ENCODE measurements around the gene ELAVL4.

The ELAVL4 gene

DNA sequence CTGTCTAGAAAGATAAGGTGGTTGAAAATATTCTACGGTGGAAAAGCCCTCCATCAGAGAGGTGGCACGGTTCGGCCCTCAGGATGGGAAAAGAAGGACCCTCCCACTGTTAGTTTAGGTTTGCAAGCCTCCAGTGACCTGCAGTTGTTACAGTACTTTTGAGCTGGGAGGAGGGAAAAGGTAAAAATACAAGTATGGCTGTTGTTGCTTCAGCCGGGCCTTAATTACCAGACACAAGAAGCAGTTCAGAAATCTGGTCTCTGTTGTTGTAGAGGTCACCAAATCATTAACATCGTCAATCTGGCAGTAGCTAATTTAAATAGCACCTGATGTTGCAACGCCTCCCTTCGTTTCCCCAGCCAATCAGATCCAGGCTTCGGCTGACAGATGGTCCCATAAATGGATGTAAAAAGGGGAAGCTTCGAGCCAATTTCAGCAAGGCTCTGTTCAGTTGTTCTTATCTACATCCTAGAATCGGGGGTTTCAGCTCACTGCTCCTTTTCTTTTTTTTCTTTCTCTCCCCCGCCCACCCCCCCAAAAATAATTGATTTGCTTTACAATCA is at the start of gene ELAVL4:
ELAVL4 (plus strand) TSS at position 424 of the 563 bp plus-strand sequence. CDS start 270 bp downstream, outside the sequence.
- no peak within 1 kb of the TSS for H3K4me3 ChIP-seq (ENCODE audit: control insufficient read depth, low read depth, low read length)
- TF ChIP-seq, protein P1, sequence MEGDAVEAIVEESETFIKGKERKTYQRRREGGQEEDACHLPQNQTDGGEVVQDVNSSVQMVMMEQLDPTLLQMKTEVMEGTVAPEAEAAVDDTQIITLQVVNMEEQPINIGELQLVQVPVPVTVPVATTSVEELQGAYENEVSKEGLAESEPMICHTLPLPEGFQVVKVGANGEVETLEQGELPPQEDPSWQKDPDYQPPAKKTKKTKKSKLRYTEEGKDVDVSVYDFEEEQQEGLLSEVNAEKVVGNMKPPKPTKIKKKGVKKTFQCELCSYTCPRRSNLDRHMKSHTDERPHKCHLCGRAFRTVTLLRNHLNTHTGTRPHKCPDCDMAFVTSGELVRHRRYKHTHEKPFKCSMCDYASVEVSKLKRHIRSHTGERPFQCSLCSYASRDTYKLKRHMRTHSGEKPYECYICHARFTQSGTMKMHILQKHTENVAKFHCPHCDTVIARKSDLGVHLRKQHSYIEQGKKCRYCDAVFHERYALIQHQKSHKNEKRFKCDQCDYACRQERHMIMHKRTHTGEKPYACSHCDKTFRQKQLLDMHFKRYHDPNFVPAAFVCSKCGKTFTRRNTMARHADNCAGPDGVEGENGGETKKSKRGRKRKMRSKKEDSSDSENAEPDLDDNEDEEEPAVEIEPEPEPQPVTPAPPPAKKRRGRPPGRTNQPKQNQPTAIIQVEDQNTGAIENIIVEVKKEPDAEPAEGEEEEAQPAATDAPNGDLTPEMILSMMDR (IDR thresholded peaks at IDR 0.05; ENCODE audit: control insufficient read depth, insufficient read depth, low read depth, low read length, missing control alignments) = no peak
- no peak for DNase-seq (ENCODE audit: low read depth)

DNA sequence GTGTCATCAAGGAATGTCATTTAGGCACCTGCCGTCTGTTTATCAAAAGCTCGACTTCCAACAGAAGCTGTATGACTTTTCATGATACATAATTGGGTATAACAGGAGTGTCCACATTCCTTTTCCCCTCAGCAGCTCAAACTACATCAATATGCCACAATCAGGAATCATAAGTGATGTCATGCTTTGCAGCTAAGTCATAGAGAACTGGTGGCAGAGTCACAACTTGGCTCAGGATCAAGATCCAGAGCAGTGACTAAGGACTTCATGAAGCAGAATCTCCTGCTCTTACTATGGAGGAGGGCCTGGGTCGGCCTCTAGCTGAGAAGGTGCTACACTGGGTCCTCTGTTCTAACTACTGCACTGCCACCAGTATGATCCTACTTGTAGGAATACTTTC is 48.4 kb upstream of the ELAVL4 start:
- H3K4me3 ChIP-seq (ENCODE audit: control insufficient read depth, low read depth, low read length) = no peak overlapping the region
- DNase-seq (ENCODE audit: low read depth) = no peak
- TF ChIP-seq, protein P1 (IDR thresholded peaks at IDR 0.05; ENCODE audit: control insufficient read depth, insufficient read depth, low read depth, low read length, missing control alignments) = no peak

DNA sequence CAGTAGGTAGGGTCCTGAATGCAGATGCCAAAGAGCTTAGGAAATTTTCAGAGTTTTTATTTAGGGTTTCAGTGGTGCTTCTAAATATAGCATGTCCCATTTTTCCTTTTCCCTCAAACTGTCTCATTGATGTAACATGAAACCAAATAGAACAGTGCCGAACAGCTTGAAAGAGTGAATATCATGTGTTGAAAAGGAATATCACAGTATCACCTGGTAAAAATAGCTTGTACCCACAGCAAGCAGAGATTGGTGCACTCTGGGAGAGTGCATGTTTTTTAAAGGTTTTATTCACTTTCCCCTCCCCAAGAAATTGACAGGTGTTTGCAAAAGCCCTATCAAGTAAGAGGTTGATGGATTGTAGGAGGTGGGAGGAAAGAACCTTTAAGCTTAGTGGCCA is 41.9 kb upstream of the ELAVL4 start:
- no peak for DNase-seq (ENCODE audit: low read depth)
- no peak overlapping the region for H3K4me3 ChIP-seq (ENCODE audit: control insufficient read depth, low read depth, low read length)
- TF ChIP-seq, protein P1 (IDR thresholded peaks at IDR 0.05; ENCODE audit: control insufficient read depth, insufficient read depth, low read depth, low read length, missing control alignments) = no peak

DNA sequence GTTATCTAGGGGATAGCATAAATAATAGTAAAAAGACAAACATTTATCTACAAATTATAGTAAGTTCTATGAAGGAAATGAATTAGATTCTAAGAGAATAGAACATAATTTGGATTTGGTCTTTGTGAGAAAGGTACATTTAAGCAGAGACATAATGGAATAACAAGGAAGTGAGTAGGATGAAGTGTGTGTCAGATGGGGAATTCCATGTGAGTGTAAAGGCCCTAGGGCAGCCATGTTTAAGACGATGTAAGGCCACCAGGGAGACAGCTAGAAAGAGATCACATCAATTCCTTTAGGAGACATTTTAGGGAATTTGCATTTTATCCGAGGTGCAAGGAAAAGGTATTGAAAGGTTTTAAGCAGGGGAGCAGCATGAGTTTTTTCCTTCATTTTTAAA is 33.8 kb upstream of the ELAVL4 start:
- DNase-seq (ENCODE audit: low read depth) = no peak
- TF ChIP-seq, protein P1 (IDR thresholded peaks at IDR 0.05; ENCODE audit: control insufficient read depth, insufficient read depth, low read depth, low read length, missing control alignments) = no peak
- no peak overlapping the region for H3K4me3 ChIP-seq (ENCODE audit: control insufficient read depth, low read depth, low read length)

DNA sequence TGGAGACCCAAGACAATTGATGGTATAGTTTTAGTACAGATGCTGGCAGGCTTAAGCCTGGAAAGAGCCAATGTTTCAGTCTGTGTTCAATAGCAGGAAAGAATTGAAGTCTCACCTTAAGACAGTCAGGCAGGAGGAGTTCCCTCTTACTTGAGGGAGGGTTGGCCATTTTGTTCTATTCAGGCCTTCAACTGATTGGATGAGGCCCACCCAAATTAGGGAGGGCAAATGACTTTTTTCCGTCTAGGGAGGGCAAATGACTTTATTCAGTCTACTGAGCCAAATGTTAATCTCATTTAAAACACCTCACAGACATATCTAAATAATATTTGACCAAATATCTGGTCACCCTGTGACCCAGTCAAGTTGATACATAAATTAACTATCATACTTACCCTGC is 31.4 kb upstream of the ELAVL4 start:
- H3K4me3 ChIP-seq (ENCODE audit: control insufficient read depth, low read depth, low read length) = no peak overlapping the region
- TF ChIP-seq, protein P1 (IDR thresholded peaks at IDR 0.05; ENCODE audit: control insufficient read depth, insufficient read depth, low read depth, low read length, missing control alignments) = no peak
- no peak for DNase-seq (ENCODE audit: low read depth)

DNA sequence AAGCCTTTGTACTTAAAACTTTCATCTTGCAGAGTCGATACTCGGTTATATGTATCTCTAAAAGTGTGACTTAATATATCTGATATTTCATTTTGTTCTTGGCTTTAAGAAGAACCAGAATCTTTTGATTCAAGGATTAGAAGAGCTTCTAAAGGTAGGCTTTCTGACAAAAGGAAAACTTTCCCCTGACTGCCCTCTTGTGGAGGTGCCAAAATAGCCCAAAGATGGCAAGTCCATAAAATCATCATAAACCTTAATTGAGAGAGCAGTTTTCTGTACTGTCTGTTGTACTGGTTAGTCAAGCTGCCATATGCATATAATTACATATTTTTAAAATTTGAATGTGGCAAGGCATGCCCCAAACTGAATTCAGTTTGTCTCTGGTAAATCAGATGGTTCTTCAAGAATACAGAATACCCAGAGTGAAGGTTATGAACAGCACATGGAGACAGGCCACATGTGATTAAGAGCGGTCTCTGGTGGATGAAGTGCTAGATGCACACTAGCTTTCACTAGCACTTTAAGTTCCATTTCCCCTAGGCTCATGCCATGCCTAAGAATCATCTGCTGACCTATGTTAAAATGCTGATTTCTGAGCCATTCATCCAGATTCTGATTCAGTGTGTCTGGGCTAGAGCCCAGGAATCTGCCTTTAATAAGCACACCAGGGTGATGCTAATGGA is 27.7 kb upstream of the ELAVL4 start:
- DNase-seq (ENCODE audit: low read depth) = no peak
- TF ChIP-seq, protein P1 (IDR thresholded peaks at IDR 0.05; ENCODE audit: control insufficient read depth, insufficient read depth, low read depth, low read length, missing control alignments) = no peak
- no peak overlapping the region for H3K4me3 ChIP-seq (ENCODE audit: control insufficient read depth, low read depth, low read length)

Measured in AG09309 (cell line).